GM12878 (cell line): ENCODE data around the gene GLRX5. TPM values are rescaled to one million over a fixed set of nuclear protein-coding genes. Genes with fewer than 3 reads are reported as not detected.
A peak's percentile ranks its signal among the peaks of the same experiment; 100 is the strongest.

Experiments
- ATAC-seq: fragments of 200-7000 bp; cut with Tn5 transposase; 3 replicates; pipeline ENCODE4 v1.9.1; 2020; ENCODE audit warnings: mild to moderate bottlenecking, moderate library complexity
- BruUV-seq: library from RNA; stranded (reverse); fragments of 400-500 nt; replicated peaks from 2 replicates; lab custom pipeline; 2021; lab: Mats Ljungman, UMichigan
- CTCF ChIA-PET: fragments of 300-600 bp; sonication (Branson Sonifier 250); formaldehyde crosslinking; extraction: SDS; loops from one replicate; lab custom pipeline; 2021; ENCODE audit warnings: inconsistent platforms; lab: Yijun Ruan, JAX
- POLR2A ChIA-PET: fragments of 350-600 bp; formaldehyde crosslinking; extraction: SDS; loops from one replicate; lab custom pipeline; 2021; ENCODE audit warnings: inconsistent platforms; lab: Charles Lee
- RAD21 ChIA-PET: fragments of 300-600 bp; sonication (Branson Sonifier 250); formaldehyde crosslinking; loops from one replicate; lab custom pipeline; 2023; ENCODE audit warnings: antibody characterized with exemption; ENCODE audit not compliant: unreplicated experiment; lab: Charles Lee
- SMC1A ChIA-PET: fragments of 300-600 bp; sonication (Branson Sonifier 250); formaldehyde crosslinking; loops from one replicate; lab custom pipeline; 2023; ENCODE audit not compliant: unreplicated experiment, uncharacterized antibody; lab: Charles Lee
- DNase-seq: peaks from one replicate; pipeline ENCODE4 v3.0.0-alpha.2; 2011; ENCODE audit warnings: low read depth, low spot score
- FAIRE-seq: peaks from 3 replicates; lab custom pipeline; 2011; peaks lifted over from hg19 to GRCh38; lab: Jason Lieb, UNC
- H2AFZ ChIP-seq: 2 replicates; pipeline ENCODE4 v1.6.0; 2011; ENCODE audit warnings: low read depth, low read length, control low read depth; ENCODE audit not compliant: control insufficient read depth
- H3K27ac ChIP-seq: 2 replicates; pipeline ENCODE4 v1.5.1; 2011; ENCODE audit warnings: control low read depth; ENCODE audit not compliant: control insufficient read depth, insufficient read depth
- H3K27me3 ChIP-seq, 2 experiments: replicated peaks in 1 of 2; 2 replicates each; pipeline versions ENCODE4 v1.6.0 to v1.6.1; 2011; ENCODE audit warnings: low read length in 1 of 2; ENCODE audit not compliant: control insufficient read depth in 2 of 2, insufficient read depth in 2 of 2
- H3K36me3 ChIP-seq, 2 experiments: 2 replicates each; pipeline ENCODE4 v1.5.1; 2011; ENCODE audit warnings: low read length in 1 of 2; ENCODE audit not compliant: control insufficient read depth in 2 of 2, insufficient read depth in 2 of 2
- H3K4me1 ChIP-seq: 2 replicates; pipeline ENCODE4 v1.6.1; 2011; ENCODE audit warnings: mild to moderate bottlenecking, low read length, moderate library complexity, mixed read lengths; ENCODE audit not compliant: control insufficient read depth, insufficient read depth
- H3K4me2 ChIP-seq: 2 replicates; pipeline ENCODE4 v1.6.0; 2011; ENCODE audit warnings: control low read depth; ENCODE audit not compliant: control insufficient read depth, insufficient read depth
- H3K4me3 ChIP-seq: fragments of 200-600 bp; sonication (generic); 2 replicates; pipeline ENCODE4 v1.5.1; 2016
- H3K79me2 ChIP-seq: 2 replicates; pipeline ENCODE4 v1.6.0; 2011; ENCODE audit warnings: low read length; ENCODE audit not compliant: control insufficient read depth, insufficient read depth
- H3K9ac ChIP-seq: 2 replicates; pipeline ENCODE4 v1.8.0; 2011; ENCODE audit warnings: low read length, control low read depth, mixed read lengths; ENCODE audit not compliant: control insufficient read depth, insufficient read depth
- H3K9me3 ChIP-seq: replicated peaks from 3 replicates; pipeline ENCODE4 v1.5.1; 2011; ENCODE audit warnings: mild to moderate bottlenecking, low read length; ENCODE audit not compliant: control insufficient read depth, insufficient read depth
- H4K20me1 ChIP-seq: 2 replicates; pipeline ENCODE4 v1.6.0; 2011; ENCODE audit not compliant: control insufficient read depth, insufficient read depth
- ATF7 ChIP-seq: fragments of 450-650 bp; IDR thresholded peaks from 2 replicates; pipeline ENCODE4 v1.6.1; 2016; ENCODE audit warnings: low read depth, mild to moderate bottlenecking
- BHLHE40 ChIP-seq, 2 experiments: fragments of 450-650 bp in 1 of 2; IDR thresholded peaks; 2 replicates each; pipeline ENCODE4 v1.6.1; 2011 to 2017; ENCODE audit warnings: low read depth in 2 of 2, borderline replicate concordance in 1 of 2, improper control_type of control experiment in 1 of 2, low read length in 1 of 2, mild to moderate bottlenecking in 1 of 2
- CBX5 ChIP-seq: sonication (generic); IDR thresholded peaks from 2 replicates; pipeline ENCODE4 v1.6.1; 2016; ENCODE audit warnings: low read depth, moderate library complexity, mild to moderate bottlenecking, inconsistent platforms
- CEBPB ChIP-seq, 2 experiments: fragments of 150-350 bp in 1 of 2; IDR thresholded peaks; 2 replicates each; pipeline ENCODE4 v1.6.1; 2012 to 2014; ENCODE audit warnings: low read depth in 2 of 2, low read length in 2 of 2, borderline replicate concordance in 1 of 2, inconsistent platforms in 1 of 2
- CREB1 ChIP-seq: IDR thresholded peaks from 2 replicates; pipeline ENCODE4 v1.6.1; 2012; ENCODE audit warnings: low read depth, mild to moderate bottlenecking, inconsistent platforms
- CREM ChIP-seq: IDR thresholded peaks from 2 replicates; pipeline ENCODE4 v1.6.1; 2014; ENCODE audit warnings: antibody characterized with exemption, low read depth
- E2F4 ChIP-seq: IDR thresholded peaks from 2 replicates; pipeline ENCODE4 v1.6.1; 2012; ENCODE audit warnings: low read depth, low read length, improper control_type of control experiment
- EGR1 ChIP-seq, 2 experiments: IDR thresholded peaks; 1 replicate in 1 of 2; 2 replicates in 1 of 2; pipeline ENCODE4 v1.6.1; 2011 to 2012; ENCODE audit warnings: low read depth in 2 of 2, low read length in 2 of 2, borderline replicate concordance in 1 of 2, mild to moderate bottlenecking in 1 of 2, moderate library complexity in 1 of 2
- HCFC1 ChIP-seq: fragments of 150-350 bp; IDR thresholded peaks from 2 replicates; pipeline ENCODE4 v1.6.1; 2014; ENCODE audit warnings: low read length
- IKZF1 ChIP-seq: fragments of 450-650 bp; conservative IDR thresholded peaks from 2 replicates; pipeline ENCODE4 v1.6.1; 2017; ENCODE audit warnings: antibody characterized with exemption, mild to moderate bottlenecking
- IKZF2 ChIP-seq, 2 experiments: fragments of 450-650 bp; IDR thresholded peaks; 2 replicates each; pipeline ENCODE4 v1.6.1; 2017; ENCODE audit warnings: mild to moderate bottlenecking in 2 of 2, moderate library complexity in 2 of 2
- JUNB ChIP-seq: IDR thresholded peaks from 2 replicates; pipeline ENCODE4 v1.6.1; 2016; ENCODE audit warnings: antibody characterized with exemption, mild to moderate bottlenecking
- MEF2A ChIP-seq: IDR thresholded peaks from 2 replicates; pipeline ENCODE4 v1.6.1; 2011; ENCODE audit warnings: low read depth, mild to moderate bottlenecking, low read length, moderate library complexity; ENCODE audit not compliant: insufficient read depth
- MTA2 ChIP-seq: fragments of 450-650 bp; IDR thresholded peaks from 2 replicates; pipeline ENCODE4 v1.6.1; 2016; ENCODE audit warnings: low read depth, mild to moderate bottlenecking, moderate library complexity
- MTA3 ChIP-seq: IDR thresholded peaks from 2 replicates; pipeline ENCODE4 v1.6.1; 2012; ENCODE audit warnings: low read length, inconsistent platforms, borderline replicate concordance
- PML ChIP-seq: IDR thresholded peaks from 2 replicates; pipeline ENCODE4 v1.6.1; 2012; ENCODE audit warnings: low read length, inconsistent platforms
- RB1 ChIP-seq: fragments of 450-650 bp; formaldehyde crosslinking; IDR thresholded peaks from 2 replicates; pipeline ENCODE4 v1.6.1; 2017; ENCODE audit warnings: mild to moderate bottlenecking, borderline replicate concordance
- SIN3A ChIP-seq: IDR thresholded peaks from 2 replicates; pipeline ENCODE4 v1.6.1; 2012; ENCODE audit warnings: low read depth, low read length, improper control_type of control experiment
- SMARCA5 ChIP-seq: fragments of 450-650 bp; IDR thresholded peaks from 2 replicates; pipeline ENCODE4 v1.6.1; 2017; ENCODE audit warnings: mild to moderate bottlenecking
- ZNF384 ChIP-seq: IDR thresholded peaks from 2 replicates; pipeline ENCODE4 v1.6.1; 2012; ENCODE audit warnings: low read depth, mild to moderate bottlenecking, low read length, improper control_type of control experiment, borderline replicate concordance
- WGBS: methylation state at CpG from one replicate; pipeline ENCODE4 v1.1.6; 2016; ENCODE audit warnings: low lambda C conversion rate; ENCODE audit not compliant: insufficient replicate concordance, insufficient coverage; ENCODE audit errors: missing lambda C conversion rate; 5-methylcytosine and 5-hydroxymethylcytosine counted together
- in situ Hi-C: fragments of 300-500 bp; cut with MboI; formaldehyde crosslinking; loops from 9 replicates; pipeline ENCODE4 v1.14.3; 2018; ENCODE audit warnings: mixed read lengths
- intact Hi-C: fragments of 100-400 bp; cut with micrococcal nuclease; formaldehyde crosslinking; loops from one replicate; pipeline ENCODE4 v1.14.2; 2022; ENCODE audit not compliant: unreplicated experiment
- polyA plus RNA-seq, 11 experiments: library from polyadenylated mRNA; depleted of rRNA in 4 of 11; unstranded in 6 of 11; stranded (reverse) in 5 of 11; fragments of >200 nt; fragmentation: Nextera tagmentation in 4 of 11; fragmentation: Illumina TruSeq in 1 of 11; extraction: Ambion mirVana in 4 of 11; extraction: Trizol in 1 of 11; gene quantifications; 1 replicate in 1 of 11; 2 replicates in 10 of 11; pipeline versions ENCODE4 v1.2.1 to v1.2.3, GENCODE V29; 2011 to 2016; ENCODE audit warnings: inconsistent platforms in 2 of 11, missing spikeins in 2 of 11, low read depth in 1 of 11
- total RNA-seq, 4 experiments: library from RNA; depleted of rRNA in 3 of 4; stranded (reverse); fragments of >200 nt in 3 of 4; fragmentation: Illumina TruSeq in 1 of 4; extraction: Trizol in 1 of 4; gene quantifications; 2 replicates each; pipeline versions ENCODE4 v1.2.1 to v1.2.3, GENCODE V29; 2013 to 2021

The GLRX5 gene
- total and polyA plus RNA-seq, 10 of the 15 experiments (the other 5 are each of a cell fraction or from before 2014, with no cell fraction given): 12.8 to 139 (median 55.4) TPM

GRCh38 chr14:95503365-95504134, 31.3 kb upstream of the GLRX5 start (continued):
- TF ChIP-seq SIN3A (no peak), RB1 (0 out of 2 replicates have a peak, but pooled peaks have one; percentile 55), MTA2 (peak; percentile 72), CREB1 (peak; percentile 32; the same call in 1 of the 2 replicates)

GRCh38 chr14:95504135-95505029, 30.5 kb upstream of the GLRX5 start:
- ATAC-seq: peak; percentile 65
- Histone ChIP-seq H3K4me1 (peaks cover 76% of the 10 kb centered on the region), H3K27me3 (no peaks in the 10 kb centered on the region), H3K9me3 (no peaks in the 10 kb centered on the region), H3K9ac (peak overlapping the region; percentile 36), H3K4me3 (peak overlapping the region; percentile 50; the same call in 1 of the 2 replicates), H4K20me1 (no peaks in the 10 kb centered on the region), H3K79me2 (peaks cover 92% of the 10 kb centered on the region), H3K4me2 (peak overlapping the region; percentile 77), H3K36me3 (peaks cover 14 to 17% of the 10 kb centered on the region in 2 experiments; a peak in 3 of 4 replicates), H3K27ac (peak overlapping the region; percentile 92), H2AFZ (no peak overlapping the region)
- whole genome bisulfite sequencing: under 1% methylated on average over 6 of the region's 6 CpGs
- CTCF ChIA-PET: interaction anchor here (0.7 to 7.5 kb wide), 9 partner anchors 10 to 71 kb away, joined by 3 to 55 read pairs (median 7); partner anchors contain the start of gene SYNE3
- SMC1A ChIA-PET: interaction anchor here (0.5 to 12.0 kb wide), 10 partner anchors 10 to 218 kb away, joined by 3 to 107 read pairs (median 6); partner anchors contain the start of gene SYNE3
- intact Hi-C loops: loop anchor here (1.0 to 10.0 kb wide), 3 partner anchors 12 to 350 kb away; partner anchors contain the start of genes DICER1 and SYNE3
- peak; percentile 7 for FAIRE-seq
- no peak for DNase-seq
- POLR2A ChIA-PET: interaction anchor here (0.5 to 17.4 kb wide), 6 partner anchors 10 to 952 kb away, joined by 4 to 276 read pairs (median 8); partner anchors contain the start of gene SYNE3
- RAD21 ChIA-PET: interaction anchor here (0.7 to 5.9 kb wide), 8 partner anchors 9 to 59 kb away, joined by 4 to 78 read pairs (median 4); partner anchors contain the start of gene SYNE3
- BruUV-seq: TSS peak; percentile 19
- in situ Hi-C loops: no loop called here
- TF ChIP-seq CREM (peak; percentile 20; the same call in 1 of the 2 replicates), MEF2A (peak; percentile 41; the same call in 1 of the 2 replicates), EGR1 (IDR thresholded peaks at IDR 0.05; ENCODE audit: borderline replicate concordance in 1 of 2, low read depth in 2 of 2, low read length in 2 of 2) (no peak), CBX5 (0 out of 2 replicates have a peak, but pooled peaks have one; percentile 35), JUNB (peak; percentile 84), BHLHE40 (IDR thresholded peaks at IDR 0.05; ENCODE audit: borderline replicate concordance in 1 of 2, low read depth in 2 of 2, low read length in 1 of 2) (peak in 1 of 2 experiments; percentile 50; a peak in 2 of 4 replicates), SMARCA5 (peak; percentile 12; the same call in 1 of the 2 replicates), HCFC1 (no peak), PML (peak; percentile 63), IKZF2 (IDR thresholded peaks at IDR 0.05) (peak; percentile 75 to 81), ATF7 (peak; percentile 46), ZNF384 (peak; percentile 93), IKZF1 (peak; percentile 80), CEBPB (IDR thresholded peaks at IDR 0.05; ENCODE audit: borderline replicate concordance in 1 of 2, low read depth in 2 of 2, low read length in 2 of 2) (peak in 1 of 2 experiments; percentile 65; a peak in 1 of 4 replicates), MTA3 (peak; percentile 58; the same call in 1 of the 2 replicates), E2F4 (no peak)
